Astrocyte of the spinal cord (primary cell): ENCODE results near the gene CCDC3.
"Not testable (repeated sequence)": the region's sequence is repeated elsewhere in the genome, so short reads cannot be mapped to it uniquely, and the experiment has no call there.

Source experiments
- DNase-seq: peaks from one replicate; pipeline ENCODE4 v3.0.0; 2011; ENCODE audit warnings: low read depth, low spot score
- H3K4me3 ChIP-seq: 2 replicates; pipeline ENCODE4 v1.5.1; 2011; ENCODE audit warnings: low read depth, mild to moderate bottlenecking, low read length, moderate library complexity
- in situ Hi-C: cut with HindIII; loops from 2 replicates; pipeline ENCODE4 v1.10.0; 2017; ENCODE audit warnings: low sequenced_read_pairs
- TF ChIP-seq, protein P1 (sequence below): IDR thresholded peaks from 2 replicates; pipeline ENCODE4 v1.5.1; 2012; ENCODE audit warnings: low read depth, mild to moderate bottlenecking, low read length, inconsistent platforms

Gene CCDC3

DNA sequence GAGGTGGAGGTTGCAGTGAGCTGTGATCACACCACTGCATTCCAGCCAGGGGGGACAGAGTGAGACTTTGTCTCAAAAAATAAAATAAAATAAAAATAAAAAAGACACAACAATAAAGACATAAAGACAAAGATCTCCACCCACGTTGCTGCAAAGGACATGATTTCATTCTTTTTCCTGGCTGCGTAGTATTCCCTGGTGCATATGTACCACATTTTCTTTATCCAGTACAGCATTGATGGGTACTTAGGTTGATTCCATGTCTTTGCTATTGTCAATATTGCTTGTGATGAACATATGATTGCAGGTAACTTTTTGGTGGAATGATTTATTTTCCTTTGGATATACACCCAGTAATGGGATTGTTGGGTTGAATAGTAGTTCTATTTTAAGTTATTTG lies 42.0 kb upstream of the CCDC3 start:
- H3K4me3 ChIP-seq: no peak overlapping the region
- in situ Hi-C loops: no loop called here
- no peak for DNase-seq
- TF ChIP-seq, protein P1, sequence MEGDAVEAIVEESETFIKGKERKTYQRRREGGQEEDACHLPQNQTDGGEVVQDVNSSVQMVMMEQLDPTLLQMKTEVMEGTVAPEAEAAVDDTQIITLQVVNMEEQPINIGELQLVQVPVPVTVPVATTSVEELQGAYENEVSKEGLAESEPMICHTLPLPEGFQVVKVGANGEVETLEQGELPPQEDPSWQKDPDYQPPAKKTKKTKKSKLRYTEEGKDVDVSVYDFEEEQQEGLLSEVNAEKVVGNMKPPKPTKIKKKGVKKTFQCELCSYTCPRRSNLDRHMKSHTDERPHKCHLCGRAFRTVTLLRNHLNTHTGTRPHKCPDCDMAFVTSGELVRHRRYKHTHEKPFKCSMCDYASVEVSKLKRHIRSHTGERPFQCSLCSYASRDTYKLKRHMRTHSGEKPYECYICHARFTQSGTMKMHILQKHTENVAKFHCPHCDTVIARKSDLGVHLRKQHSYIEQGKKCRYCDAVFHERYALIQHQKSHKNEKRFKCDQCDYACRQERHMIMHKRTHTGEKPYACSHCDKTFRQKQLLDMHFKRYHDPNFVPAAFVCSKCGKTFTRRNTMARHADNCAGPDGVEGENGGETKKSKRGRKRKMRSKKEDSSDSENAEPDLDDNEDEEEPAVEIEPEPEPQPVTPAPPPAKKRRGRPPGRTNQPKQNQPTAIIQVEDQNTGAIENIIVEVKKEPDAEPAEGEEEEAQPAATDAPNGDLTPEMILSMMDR: no peak

- no peak overlapping the region for H3K4me3 ChIP-seq
- DNase-seq: no peak
- in situ Hi-C loops: no loop called here
- TF ChIP-seq, protein P1: no peak
These were observed 38.2 kb upstream of the CCDC3 start for GRCh38 chr10:13039761-13040160.

GRCh38 chr10:13038391-13038790 lies 36.9 kb upstream of the CCDC3 start:
- in situ Hi-C loops: no loop called here
- TF ChIP-seq, protein P1: no peak
- H3K4me3 ChIP-seq: no peak overlapping the region
- DNase-seq: no peak

- in situ Hi-C loops: no loop called here
- H3K4me3 ChIP-seq: no peak overlapping the region
- TF ChIP-seq, protein P1: no peak
- DNase-seq: no peak
These were observed 36.3 kb upstream of the CCDC3 start for GRCh38 chr10:13037832-13038231.

DNA sequence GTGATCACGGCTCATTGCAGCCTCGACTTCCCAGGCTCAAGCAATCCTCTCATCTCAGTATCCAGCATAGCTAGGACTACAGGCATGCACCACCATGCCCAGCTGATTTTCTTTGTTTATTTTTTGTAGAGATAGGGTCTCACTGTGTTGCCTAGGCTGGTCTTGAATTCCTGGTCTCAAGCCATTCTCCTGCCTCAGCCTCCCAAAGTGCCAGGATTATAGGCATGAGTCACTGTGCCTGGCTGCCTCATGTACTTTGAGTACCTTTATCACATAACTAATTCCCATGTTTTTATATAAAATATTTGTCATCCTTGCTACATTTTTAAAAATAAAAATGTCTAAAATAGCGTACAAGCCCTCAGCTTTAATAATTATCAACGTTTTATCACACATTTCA lies 35.3 kb upstream of the CCDC3 start:
- in situ Hi-C loops: no loop called here
- TF ChIP-seq, protein P1: no peak
- no peak overlapping the region for H3K4me3 ChIP-seq
- no peak for DNase-seq

GRCh38 chr10:13035731-13036130 lies 34.2 kb upstream of the CCDC3 start:
- DNase-seq, in situ Hi-C loops, H3K4me3 ChIP-seq: not testable (repeated sequence)

DNA sequence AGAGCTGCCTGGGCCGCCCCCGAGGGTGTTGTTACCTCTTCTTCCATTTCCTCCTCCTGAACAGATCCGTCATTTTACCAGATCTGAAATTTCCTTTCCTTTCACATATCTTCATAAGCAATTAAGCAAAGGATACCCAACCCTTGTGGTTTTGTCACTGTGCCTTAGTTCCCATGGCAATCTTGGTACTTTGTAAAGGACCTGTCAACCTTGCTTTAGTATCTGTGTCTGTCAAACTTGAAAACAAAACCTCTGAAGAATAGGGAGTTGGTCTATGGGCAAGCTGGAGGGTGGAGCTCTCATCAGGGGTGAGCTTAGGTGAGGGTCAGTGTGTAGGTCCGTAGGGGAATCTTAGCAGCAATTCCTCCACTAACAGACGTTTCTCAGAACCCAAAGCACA lies 25.4 kb upstream of the CCDC3 start:
- H3K4me3 ChIP-seq: no peak overlapping the region
- in situ Hi-C loops: no loop called here
- no peak for DNase-seq
- TF ChIP-seq, protein P1: no peak
